Uterus (tissue), 2 donors: ENCODE data around the gene TOGARAM1.

Experiments used
- POLR2A ChIP-seq, 2 donors: fragments of 450-650 bp; IDR thresholded peaks; one replicate each; pipeline ENCODE4 v1.6.1; 2016; ENCODE audit warnings: antibody characterized with exemption in 2 of 2, mild to moderate bottlenecking in 1 of 2, moderate library complexity in 1 of 2
- TF ChIP-seq, protein P1 (sequence below), 4 experiments: fragments of 200-600 bp in 2 of 4; fragments of 450-650 bp in 2 of 4; sonication (generic) in 2 of 4; IDR thresholded peaks; one replicate each; pipeline ENCODE4 v1.5.1; 2016 to 2019; ENCODE audit warnings: antibody characterized with exemption in 4 of 4, mild to moderate bottlenecking in 2 of 4, moderate library complexity in 1 of 4

DNA sequence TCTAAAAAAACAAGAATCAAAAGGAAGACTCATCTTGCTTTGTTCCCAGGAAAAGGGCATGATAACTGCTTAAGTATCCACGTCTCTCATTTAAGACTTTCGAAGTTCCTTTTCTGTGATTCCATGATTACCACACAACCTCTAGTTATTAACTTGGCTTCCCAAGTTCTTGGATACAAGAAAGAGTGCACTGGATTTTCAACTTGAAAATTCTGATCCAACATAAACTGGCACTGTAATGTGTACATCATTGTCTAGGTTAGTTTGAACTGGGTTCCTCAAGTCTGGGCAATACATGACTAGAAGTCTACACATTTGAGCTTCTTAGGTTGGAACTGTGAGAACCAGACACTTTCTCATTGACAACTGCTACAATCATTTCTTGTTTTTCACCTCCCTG lies 1.8 kb upstream of the TOGARAM1 start:
- TF ChIP-seq POLR2A (IDR thresholded peaks at IDR 0.05): no peak
- TF ChIP-seq, protein P1, sequence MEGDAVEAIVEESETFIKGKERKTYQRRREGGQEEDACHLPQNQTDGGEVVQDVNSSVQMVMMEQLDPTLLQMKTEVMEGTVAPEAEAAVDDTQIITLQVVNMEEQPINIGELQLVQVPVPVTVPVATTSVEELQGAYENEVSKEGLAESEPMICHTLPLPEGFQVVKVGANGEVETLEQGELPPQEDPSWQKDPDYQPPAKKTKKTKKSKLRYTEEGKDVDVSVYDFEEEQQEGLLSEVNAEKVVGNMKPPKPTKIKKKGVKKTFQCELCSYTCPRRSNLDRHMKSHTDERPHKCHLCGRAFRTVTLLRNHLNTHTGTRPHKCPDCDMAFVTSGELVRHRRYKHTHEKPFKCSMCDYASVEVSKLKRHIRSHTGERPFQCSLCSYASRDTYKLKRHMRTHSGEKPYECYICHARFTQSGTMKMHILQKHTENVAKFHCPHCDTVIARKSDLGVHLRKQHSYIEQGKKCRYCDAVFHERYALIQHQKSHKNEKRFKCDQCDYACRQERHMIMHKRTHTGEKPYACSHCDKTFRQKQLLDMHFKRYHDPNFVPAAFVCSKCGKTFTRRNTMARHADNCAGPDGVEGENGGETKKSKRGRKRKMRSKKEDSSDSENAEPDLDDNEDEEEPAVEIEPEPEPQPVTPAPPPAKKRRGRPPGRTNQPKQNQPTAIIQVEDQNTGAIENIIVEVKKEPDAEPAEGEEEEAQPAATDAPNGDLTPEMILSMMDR (IDR thresholded peaks at IDR 0.05): no peak
